OCI-LY1 (cell line): ENCODE results near the gene LRRC36.

ENCODE experiments used
- EZH2 ChIP-seq: fragments of 200-600 bp; sonication (generic), shearing (Covaris generic); IDR thresholded peaks from 2 replicates; pipeline ENCODE4 v1.8.0; 2017; ENCODE audit warnings: borderline replicate concordance, mixed run types, mild to moderate bottlenecking, antibody characterized with exemption, low read length, moderate library complexity, mixed read lengths
- TF ChIP-seq, protein P1 (sequence below): fragments of 200-600 bp; sonication (generic), shearing (Covaris generic); IDR thresholded peaks from 2 replicates; pipeline ENCODE4 v1.5.1; 2017; ENCODE audit warnings: mild to moderate bottlenecking, antibody characterized with exemption, low read length, moderate library complexity, mixed read lengths

DNA sequence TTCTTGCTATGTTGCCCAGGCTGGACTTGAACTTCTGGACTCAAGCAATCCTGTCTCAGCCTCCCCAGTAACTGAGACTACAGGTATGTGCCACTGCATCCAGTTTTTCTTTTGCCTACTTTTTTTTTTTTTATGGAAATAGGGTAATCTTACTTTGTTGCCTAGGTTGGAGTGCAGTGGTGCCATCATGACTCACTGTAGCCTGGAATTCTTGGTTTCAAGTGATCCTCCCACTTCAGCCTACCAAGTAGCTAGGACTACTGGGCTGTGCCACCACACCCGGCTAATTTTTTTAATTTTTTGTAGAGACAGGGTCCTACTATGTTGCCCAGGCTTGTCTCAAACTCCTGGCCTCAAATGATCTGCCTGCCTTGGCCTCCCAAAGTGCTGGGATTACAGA is 10.0 kb downstream of the LRRC36 start:
- TF ChIP-seq, protein P1, sequence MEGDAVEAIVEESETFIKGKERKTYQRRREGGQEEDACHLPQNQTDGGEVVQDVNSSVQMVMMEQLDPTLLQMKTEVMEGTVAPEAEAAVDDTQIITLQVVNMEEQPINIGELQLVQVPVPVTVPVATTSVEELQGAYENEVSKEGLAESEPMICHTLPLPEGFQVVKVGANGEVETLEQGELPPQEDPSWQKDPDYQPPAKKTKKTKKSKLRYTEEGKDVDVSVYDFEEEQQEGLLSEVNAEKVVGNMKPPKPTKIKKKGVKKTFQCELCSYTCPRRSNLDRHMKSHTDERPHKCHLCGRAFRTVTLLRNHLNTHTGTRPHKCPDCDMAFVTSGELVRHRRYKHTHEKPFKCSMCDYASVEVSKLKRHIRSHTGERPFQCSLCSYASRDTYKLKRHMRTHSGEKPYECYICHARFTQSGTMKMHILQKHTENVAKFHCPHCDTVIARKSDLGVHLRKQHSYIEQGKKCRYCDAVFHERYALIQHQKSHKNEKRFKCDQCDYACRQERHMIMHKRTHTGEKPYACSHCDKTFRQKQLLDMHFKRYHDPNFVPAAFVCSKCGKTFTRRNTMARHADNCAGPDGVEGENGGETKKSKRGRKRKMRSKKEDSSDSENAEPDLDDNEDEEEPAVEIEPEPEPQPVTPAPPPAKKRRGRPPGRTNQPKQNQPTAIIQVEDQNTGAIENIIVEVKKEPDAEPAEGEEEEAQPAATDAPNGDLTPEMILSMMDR = no peak
- no peak for TF ChIP-seq EZH2
